CD4-positive, alpha-beta T cell treated with Interleukin-21 for 1 hour (primary cell): ENCODE results near the gene SLC17A7.

ENCODE experiments used
- DNase-seq: peaks from one replicate; pipeline ENCODE4 v3.0.0-alpha.2; 2020

The SLC17A7 gene

GRCh38 chr19:49425922-49426592, 15.3 kb downstream of the SLC17A7 start:
- no peak for DNase-seq

DNA sequence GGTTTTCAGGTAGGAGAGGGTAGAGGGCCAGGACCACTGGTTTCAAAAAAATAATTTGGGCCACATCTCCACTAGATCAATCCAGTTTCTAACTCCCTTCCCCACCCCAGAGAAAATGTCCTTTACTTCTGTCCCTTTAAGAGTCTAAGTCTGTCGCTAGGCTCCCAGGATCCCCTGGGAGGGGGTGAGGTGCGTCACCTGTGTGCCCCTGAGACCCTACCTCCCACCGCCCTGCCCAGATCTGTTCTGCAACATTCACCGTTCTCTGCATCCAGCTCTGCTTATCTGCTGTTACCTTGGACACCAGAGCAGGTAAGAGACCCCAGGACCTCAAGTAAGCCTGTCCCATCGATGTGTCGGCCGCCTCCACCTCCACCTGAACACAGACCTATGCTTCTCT, 16.1 kb downstream of the SLC17A7 start, which contains the start of gene GFY:
Gene GFY (plus strand): TSS at position 211 of the 400 bp plus-strand sequence. CDS start 1,043 bp downstream, outside the sequence.
- DNase-seq: no peak

GRCh38 chr19:49423985-49424303, 17.4 kb downstream of the SLC17A7 start:
- DNase-seq: peak; percentile 52

DNA sequence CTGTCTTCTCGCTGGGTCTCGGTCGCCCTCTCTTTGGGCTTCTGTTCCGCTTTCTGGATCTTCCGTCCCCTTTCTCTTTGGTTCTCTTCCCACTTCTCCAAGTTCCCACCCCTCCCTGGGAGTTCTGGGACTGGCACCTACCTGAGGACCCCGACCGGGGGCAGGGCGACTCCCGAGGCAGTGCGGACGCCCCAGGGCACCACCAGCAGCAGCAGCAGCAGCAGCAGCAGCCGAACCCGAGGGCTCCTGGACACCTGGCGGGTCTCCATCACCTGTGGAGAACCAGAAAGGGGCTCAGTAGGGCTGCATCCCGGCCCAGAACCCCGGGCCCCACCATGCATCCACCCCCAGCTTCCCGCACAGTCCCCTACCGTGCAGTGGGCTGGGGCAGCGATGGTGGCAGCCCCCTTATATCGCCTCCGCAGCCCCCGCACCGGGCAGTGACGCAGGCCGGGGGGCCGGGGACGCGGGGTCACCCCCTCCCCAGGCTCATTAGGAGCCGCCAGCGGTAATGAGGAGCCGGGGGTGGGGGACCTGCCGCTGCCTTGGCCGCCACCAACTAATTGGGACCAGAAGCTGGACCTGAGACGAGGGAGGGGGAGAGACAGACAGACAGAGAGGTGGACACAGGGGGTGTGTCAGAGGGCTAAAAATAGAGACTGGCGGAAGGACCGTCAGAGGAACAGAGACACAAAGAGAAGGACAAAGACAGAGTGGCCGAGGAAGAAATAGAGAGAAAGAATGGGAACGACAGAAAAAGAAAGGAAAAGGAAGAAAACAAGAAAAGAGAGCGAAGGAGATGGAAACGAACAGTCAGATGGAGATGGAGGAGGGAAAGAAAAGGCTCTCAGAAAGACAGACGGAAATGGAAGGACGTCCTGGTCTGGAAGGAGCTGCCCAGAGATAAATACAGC, 18.0 kb downstream of the SLC17A7 start, which contains the start of gene PTH2:
Gene PTH2 (minus strand): TSS at position 371 of the 914 bp plus-strand sequence. CDS start 102 bp downstream, at position 269.
- DNase-seq: no peak

GRCh38 chr19:49422407-49423070, 18.8 kb downstream of the SLC17A7 start:
- peak; percentile 59 for DNase-seq

DNA sequence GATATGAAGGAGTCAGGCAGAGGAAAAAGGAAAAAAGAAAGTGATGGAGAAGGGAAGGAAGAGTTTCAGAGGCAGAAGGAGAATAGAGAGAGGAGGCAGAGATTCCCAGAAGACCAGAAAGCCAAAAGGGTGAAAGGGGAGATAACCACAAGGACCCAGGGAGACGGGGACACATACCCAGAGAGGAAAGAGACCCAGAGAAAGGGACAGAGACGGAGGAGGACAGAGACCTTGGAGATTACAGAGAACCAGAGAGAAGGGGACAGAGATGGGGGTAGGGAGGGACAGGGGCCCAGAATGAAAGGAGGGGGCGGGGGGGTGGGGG, 19.5 kb downstream of the SLC17A7 start:
- DNase-seq: no peak

DNA sequence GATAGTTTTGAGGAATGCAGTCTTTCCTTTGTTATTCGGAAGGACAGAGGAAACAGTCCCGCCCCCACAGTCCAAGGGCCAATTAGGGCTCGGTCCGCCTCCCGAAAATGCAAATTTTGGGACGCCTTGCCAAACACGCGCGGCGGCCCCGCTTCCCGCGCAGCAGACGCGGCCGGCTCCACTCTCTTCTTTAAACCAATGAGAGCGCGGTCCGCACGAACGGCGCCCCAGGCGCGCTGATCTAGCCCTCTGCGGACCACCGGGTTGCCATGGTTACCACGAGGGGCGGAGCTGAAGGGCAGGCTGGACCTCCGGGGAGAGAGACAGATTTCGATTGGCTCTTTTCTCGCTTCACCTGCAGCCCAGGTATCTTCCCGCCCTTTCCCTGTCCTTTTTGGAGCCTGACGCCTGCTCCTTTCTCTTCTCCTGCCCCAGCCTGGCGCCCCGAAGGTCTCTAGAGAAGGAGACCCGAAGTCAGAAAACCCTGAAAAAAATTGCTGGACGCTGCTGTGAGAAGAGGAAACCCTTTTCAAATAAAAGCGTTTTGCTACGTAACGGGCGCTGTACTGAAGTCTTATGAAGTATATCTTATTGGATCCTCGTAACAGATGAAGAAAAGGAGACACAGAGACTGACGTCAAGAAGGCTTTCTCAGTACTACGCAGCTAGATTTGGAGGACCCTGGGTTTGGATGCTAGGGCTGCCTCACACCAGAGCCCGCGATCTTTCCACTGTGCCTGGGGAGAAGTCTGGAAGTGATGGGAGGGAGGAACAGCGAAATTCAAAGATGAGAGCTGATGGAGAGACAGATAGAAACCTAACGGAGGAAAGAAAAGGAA, 20.1 kb downstream of the SLC17A7 start:
- DNase-seq: peak; percentile 46

- no peak for DNase-seq
Measured at GRCh38 chr19:49420227-49420626, 21.1 kb downstream of the SLC17A7 start.

GRCh38 chr19:49419173-49419572, 22.2 kb downstream of the SLC17A7 start:
- no peak for DNase-seq

DNA sequence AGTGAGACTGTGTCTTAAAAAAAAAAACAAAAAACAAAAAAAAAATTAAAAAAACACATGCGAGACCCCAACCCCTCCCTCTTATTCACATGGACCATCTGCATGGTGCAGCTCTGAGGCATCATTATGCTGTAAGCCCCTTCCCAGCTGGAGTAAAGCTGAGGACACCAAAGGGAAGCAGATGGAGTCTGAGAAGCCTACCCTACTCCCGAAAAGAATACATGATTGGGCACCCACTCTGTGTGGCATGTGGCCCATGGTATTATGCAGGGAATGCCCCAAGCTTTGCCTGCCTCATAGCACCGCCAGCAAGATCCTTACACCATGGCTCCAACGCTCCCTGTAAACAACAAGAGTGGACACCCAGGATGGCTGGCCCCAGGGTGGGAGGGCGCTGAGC, 22.8 kb downstream of the SLC17A7 start:
- DNase-seq: no peak

- DNase-seq: no peak
Measured at GRCh38 chr19:49417088-49417487, 24.2 kb downstream of the SLC17A7 start.

GRCh38 chr19:49415810-49416200, 25.5 kb downstream of the SLC17A7 start:
- no peak for DNase-seq

- no peak for DNase-seq
Measured at GRCh38 chr19:49415102-49415809, 26.1 kb downstream of the SLC17A7 start.

DNA sequence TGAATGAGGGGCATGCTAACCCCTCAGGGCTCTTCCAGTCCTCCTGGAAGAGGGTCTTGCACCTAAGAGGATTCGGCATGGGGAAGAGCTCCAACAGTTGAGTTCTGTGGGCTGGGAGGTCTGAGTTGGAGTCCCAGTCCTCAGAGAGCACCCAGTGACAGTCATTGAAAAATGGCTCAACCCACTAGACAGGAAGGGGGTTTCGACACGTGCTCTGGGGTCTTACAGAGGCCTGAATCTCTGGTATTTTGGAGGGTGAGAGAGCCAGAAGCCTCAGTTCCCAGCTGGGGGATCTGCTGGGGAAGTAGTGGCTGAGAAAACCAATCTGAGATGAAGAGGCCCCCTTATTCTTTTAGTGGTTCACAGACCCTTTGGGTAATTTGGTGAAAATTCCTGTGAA, 27.1 kb downstream of the SLC17A7 start:
- DNase-seq: no peak

- no peak for DNase-seq
Measured at GRCh38 chr19:49413348-49413747, 28.0 kb downstream of the SLC17A7 start.

DNA sequence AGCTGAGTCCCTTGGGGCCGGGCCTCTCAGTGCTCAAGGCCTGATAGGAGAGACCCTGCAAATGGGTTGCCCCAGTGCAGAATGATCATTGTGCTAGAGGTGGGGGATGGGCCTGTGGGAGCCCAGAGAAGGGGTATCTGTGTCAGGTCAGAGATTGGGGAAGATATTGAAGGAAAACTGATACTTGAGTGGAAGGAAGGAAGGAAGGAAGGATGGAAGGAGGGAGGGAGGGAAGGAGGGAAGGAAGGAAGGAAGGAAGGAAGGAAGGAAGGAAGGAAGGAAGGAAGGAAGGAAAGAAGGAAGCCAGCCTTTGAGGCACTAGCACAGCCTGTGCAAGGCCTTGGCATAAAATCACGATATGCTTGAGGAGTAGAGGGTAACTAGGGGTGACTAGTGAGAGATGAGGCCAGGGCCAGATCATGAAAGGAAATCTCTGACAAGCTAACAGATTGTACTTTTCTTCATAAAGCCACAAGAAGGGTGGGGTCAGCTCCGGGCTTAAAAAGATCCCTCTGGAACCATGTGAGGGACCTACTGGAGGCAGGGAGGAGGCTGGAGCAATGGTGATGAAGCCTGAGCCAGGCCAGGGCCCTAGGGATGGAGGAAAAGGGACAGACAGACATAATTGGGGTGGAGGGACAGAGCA, 29.5 kb downstream of the SLC17A7 start:
- no peak for DNase-seq

DNA sequence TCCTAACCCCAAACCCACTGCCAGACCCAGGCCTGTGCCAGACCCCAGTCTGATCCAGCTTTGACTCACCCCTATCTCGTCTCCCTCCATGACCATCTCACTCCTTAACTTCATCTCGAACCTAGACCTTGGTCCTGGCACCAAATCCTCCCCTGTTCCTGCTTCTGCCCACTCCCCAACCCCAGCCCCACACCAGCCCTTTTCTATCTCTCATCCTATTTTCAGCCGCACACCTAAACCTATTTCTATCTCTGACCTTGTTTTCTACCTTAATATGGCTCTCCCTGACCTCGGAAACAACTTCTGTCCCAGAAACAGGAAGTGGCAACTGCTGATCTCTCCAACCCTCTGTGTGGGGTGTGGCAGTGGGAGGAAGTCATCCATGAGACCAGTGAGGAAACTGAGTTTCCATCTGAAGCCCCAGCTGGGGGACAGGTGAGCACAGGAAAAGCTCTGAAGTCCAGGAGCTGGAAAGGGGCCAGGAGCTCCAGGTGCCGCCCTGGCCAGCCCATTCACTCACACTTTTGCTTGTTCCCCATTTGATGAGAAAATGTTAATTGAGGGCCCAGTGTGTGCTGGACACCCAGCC, 31.8 kb downstream of the SLC17A7 start:
- DNase-seq: peak; percentile 40

DNA sequence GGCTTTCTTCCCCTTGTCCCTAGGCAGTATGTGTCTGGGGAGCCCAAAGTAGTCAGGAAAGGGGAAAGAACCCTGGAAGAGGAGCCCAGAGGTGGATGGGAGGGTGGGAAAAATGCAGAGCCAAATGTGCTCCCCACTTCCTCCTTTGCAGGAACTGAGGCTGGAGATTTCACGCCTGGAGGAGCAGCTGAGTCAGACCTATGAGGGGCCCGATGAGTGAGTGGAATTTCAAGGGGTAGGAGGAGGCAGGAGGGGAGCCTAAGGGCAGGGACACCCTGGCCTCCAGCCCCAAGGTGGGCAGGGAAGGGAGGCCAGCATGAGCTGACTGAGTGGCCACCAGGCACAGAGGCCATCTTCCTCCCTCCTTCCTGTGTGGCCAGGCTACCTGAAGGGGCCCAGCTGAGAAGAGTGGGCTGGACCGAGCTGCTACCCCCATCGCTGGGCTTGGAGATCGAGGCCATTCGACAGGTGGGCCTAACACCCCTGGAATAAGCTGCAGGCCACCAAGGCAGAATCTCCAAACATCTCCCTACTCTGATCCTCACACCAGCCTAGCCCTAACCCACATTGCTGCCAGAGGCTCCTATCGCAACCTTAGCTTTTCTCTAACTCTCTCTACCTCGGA, 32.4 kb downstream of the SLC17A7 start:
- no peak for DNase-seq

GRCh38 chr19:49407482-49408015, 33.8 kb downstream of the SLC17A7 start:
- no peak for DNase-seq

DNA sequence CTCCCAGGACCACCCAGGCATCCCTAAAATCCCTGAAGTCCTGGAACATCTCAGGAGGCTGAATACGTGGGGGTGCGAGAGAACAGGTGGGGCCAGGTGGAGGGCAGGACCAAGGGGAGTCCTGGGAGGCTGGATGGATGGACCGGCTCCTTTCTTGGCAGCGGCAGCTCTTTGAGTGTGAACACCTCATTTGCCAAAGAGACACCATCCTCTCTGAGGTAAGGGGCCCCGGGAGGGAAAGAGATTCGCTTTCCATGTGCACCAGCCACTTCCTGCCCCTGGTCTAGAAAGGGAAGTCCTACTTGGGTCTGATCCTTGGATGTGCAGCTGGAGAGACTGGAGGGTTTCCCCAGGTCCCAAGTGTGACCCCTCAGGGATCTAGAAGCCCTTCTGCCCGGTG, 34.2 kb downstream of the SLC17A7 start:
- DNase-seq: no peak
